Testis (tissue), 2 donors: ENCODE measurements around the gene MTX3.

Experiments
- POLR2A ChIP-seq: fragments of 450-650 bp; IDR thresholded peaks from one replicate; pipeline ENCODE4 v1.6.1; 2017; ENCODE audit warnings: antibody characterized with exemption, mild to moderate bottlenecking, moderate library complexity
- TF ChIP-seq, protein P1 (sequence below), 3 experiments: fragments of 450-650 bp in 2 of 3; fragments of 200-600 bp in 1 of 3; sonication (generic) in 1 of 3; IDR thresholded peaks; one replicate each; pipeline ENCODE4 v1.5.1; 2016 to 2019; ENCODE audit warnings: antibody characterized with exemption in 3 of 3, mild to moderate bottlenecking in 2 of 3, moderate library complexity in 1 of 3

DNA sequence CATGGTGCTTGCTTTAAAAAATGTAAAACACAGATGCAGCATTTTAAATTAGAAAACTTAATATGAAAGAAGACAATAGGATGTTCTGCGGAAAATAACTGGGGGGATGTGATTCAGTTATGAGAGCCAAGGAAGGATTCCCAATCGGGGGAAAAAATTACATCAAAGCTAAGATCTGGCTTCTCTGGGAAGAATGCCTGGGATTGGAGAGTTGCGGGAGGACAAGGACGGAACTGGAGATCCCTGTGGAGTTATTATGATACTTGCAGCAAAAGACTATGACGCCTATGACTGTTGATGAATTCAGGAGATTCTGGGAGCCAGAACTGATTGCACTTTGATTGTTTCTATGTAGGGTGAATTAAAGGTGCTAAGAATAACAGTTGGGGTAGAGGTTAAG lies 24.6 kb downstream of the MTX3 start:
- TF ChIP-seq, protein P1, sequence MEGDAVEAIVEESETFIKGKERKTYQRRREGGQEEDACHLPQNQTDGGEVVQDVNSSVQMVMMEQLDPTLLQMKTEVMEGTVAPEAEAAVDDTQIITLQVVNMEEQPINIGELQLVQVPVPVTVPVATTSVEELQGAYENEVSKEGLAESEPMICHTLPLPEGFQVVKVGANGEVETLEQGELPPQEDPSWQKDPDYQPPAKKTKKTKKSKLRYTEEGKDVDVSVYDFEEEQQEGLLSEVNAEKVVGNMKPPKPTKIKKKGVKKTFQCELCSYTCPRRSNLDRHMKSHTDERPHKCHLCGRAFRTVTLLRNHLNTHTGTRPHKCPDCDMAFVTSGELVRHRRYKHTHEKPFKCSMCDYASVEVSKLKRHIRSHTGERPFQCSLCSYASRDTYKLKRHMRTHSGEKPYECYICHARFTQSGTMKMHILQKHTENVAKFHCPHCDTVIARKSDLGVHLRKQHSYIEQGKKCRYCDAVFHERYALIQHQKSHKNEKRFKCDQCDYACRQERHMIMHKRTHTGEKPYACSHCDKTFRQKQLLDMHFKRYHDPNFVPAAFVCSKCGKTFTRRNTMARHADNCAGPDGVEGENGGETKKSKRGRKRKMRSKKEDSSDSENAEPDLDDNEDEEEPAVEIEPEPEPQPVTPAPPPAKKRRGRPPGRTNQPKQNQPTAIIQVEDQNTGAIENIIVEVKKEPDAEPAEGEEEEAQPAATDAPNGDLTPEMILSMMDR (IDR thresholded peaks at IDR 0.05): no peak
- TF ChIP-seq POLR2A: no peak
